ENCODE measurements around the gene BTBD6.

Gene BTBD6

GRCh38 chr14:105211758-105212089 lies 36.6 kb upstream of the BTBD6 start:
- no peak for DNase-seq

DNA sequence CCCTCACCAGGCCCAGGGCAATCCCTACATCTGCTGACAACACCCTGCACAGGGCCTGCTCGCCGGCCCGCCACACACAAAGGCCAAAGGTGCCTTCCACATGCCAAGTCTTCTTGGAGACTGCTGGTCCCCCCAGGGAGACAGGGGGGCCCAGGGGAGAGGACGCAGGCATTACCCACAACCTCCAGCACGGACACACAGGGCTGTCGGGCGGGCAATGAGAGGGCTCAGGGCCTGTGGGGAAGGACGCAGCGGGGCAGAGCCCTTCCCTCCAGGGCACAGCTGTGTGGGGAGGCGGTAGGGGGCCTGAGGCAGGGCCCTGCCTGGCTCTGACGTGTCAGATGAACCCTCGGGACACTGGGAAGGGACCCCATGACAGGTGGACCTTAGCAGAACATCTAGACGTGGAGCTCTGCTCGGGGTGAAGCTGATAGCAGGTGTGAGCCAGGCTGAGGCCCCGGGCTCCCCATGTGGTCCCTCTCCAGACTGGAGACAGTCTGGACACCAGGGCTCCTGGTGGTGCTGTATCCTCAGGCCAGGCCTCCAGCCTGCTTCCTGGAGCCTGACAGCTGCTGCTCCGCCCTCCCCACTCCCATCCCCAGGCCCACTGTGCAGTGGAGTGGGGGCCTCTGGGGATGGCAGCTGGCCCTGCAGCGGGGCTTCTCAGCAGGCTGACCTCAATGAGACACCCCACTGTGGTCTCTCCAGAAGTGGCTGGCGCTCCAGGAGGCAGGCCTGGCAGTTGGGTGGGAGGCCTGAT lies 35.6 kb upstream of the BTBD6 start:
- DNase-seq, result no peak

DNA sequence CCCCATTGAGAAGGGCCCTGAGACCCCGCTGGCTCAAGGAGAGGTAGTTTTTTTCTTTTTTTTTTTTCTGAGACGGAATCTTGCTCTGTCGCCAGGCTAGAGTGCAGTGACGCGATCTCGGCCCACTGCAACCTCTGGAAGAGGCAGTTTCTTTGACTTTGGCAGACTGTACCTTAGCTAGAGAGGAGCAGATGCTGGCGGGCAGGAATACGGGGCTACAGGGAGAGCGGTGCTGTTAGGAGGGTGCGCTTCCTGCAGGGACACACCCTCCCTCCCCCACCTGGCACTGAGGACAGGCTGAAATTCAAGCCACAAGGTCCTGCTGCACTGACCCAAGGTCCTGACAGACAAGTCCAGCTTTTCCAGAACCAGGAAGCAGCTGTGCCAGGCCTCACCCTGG lies 35.0 kb upstream of the BTBD6 start:
- no peak for DNase-seq

- DNase-seq, result no peak
These were observed 33.9 kb upstream of the BTBD6 start for GRCh38 chr14:105214324-105214915.

DNA sequence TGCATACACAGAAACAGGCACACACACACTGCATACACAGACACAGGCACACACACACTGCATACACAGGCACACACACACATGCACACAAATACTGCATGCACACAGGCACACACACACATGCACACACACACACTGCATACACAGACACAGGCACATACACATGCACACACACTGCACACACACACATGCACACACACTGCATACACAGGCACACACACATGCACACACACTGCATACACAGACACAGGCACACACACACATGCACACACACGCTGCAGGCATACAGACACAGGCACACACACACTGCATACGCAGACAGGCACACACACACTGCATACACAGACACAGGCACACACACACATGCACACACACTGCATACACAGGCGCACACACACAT lies 32.7 kb upstream of the BTBD6 start:
- DNase-seq, result no peak

DNA sequence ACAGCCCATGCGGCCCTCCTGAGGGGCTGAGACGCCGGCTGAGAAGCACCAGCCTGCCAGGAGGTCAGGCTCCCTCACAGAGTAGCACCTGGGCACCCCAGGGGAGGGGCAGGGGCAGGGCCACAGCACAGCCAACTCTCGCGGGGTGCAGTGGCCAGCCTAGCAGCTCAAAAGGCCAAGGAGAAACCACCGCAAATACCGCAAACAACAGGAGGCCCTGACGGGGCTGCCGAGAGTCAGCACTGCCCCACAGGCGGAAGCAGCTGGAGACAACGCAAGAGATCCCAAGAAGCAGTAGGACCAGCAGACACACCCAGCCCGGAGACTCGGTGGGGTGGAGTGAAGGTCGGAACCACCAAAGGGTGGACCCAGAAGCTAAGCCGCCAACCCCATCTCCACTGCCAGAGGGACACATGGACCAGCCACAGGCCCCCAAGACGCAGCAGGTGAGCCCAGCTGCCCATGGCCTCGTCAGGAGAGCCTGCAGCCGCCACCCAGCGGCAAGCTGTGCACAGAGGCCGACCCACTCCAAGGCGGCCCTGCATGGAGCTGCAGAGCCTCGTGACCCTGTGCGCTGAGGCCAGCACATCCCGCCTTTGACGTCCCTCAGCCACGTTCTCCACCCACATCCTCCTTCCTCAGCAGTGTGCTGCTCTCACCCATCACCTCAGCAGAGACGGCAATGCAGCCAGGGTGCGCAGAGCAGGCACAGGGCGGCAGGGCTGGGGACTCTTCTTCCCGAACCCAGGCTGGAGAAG lies 31.7 kb upstream of the BTBD6 start:
- no peak for DNase-seq

GRCh38 chr14:105217774-105218173 lies 30.6 kb upstream of the BTBD6 start:
- DNase-seq, result no peak

DNA sequence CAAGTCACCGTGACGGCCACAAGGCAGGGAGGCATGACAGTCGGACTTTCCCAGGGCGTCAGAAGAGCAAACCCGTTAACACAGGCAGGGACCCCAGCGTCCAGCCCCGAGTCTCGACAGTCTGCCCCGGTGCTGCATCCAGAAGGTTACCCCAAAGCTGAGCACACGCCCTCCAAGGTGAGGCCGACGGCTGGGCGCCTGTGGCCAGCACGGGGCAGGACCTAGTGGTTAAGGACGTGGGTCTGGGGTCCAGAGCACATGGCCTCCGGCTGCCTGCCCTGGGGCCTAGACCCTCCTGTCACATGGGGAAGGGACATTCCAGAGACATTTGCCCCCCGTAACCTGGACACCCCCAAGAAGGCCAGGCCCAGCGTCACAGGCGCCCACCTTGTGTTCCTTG lies 29.7 kb upstream of the BTBD6 start:
- DNase-seq, result no peak

DNA sequence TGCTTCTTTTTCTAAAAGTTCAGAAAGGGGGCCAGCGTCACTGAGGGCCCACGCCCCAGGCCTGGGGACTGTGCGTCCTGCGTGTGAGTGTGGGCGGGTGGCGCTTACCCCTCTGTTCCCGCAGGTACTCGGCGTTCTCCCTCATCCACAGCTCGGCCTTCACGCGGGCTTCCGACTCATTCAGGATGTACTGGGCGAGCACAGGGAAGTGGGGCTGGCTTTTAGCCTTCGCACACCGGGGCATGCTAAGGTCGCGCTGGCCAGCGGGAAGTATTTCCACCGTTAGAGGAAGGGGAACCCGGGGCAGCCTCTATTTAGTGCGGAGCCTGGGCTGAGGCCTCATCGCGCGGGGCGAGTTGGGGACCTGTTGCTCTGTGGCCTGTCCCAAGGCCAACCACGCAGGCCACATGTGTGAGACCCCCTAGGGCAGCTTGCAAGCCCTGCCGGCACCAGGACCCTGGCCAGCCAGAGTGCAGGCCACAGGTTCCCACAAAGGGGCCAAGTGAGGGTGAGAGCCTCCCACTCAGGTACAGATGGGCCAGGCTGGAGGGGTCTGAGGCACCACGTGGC lies 29.2 kb upstream of the BTBD6 start:
- no peak for DNase-seq

DNA sequence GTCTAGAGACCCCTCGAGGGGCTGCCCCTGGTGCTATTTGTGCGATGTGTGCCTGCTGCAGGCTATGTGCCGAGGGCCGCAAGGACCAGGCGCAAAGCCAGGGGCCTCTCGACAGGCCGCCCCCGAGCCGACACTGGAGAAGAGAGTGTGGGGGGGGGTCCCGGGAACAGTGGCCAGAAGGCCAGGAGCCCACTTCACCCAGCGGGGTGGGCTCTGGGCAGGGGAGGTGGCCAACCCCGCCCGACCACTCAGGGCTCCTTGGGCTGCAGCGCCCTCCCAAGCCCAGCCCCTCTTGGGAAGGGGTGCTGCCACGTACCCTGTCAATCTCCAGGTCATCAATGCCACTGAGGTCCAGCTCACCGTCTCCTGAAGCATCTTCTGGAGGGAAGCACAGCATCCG lies 28.6 kb upstream of the BTBD6 start:
- no peak for DNase-seq

GRCh38 chr14:105220699-105221597 lies 27.4 kb upstream of the BTBD6 start:
- DNase-seq, result no peak

DNA sequence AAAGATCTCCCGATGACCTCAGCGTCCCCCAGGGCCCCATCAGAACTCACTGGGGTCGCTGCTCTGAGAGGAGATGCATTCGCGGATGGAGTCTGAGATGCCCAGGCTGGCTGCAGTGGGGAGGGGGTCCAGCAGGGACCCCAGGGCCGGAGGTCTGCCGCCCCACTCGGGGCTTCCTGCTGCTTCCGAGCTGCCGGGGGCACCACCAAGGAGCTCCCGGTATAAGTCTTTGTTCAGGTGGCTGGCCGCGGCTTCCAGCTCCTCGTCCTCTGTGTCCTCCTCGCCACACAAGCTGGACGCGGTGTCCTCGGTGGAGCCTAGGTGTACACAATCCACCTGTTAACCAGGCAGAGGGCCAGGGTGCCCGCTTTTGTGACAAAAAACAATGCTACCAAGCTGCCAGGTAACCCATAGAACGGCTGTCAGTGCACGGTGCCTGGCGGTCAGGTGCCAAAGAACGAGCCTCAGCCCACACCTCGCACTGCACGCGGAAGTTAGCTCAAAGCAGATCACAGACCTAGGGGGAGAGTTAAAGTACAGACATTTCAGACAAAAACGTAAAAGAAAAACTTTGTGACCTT lies 26.6 kb upstream of the BTBD6 start:
- no peak for DNase-seq

DNA sequence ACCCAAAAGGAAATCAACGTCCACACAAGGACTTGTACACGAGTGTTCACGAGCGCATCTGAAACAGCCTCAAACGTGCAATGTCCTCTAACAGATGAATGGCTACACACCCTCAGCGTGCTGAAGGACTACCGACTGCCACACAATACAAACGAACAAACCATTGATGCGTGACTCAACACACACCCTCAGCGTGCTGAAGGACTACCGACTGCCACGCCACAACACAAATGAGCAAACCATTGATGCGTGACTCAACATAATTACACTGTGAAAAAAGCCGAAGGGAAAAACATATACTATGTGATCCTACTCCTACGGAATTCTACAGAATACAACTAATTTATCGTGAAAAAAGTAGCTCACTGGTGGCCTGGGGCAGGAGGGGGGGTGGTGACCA lies 25.1 kb upstream of the BTBD6 start:
- no peak for DNase-seq

- DNase-seq, result no peak
These were observed 24.4 kb upstream of the BTBD6 start for GRCh38 chr14:105223770-105224544.

DNA sequence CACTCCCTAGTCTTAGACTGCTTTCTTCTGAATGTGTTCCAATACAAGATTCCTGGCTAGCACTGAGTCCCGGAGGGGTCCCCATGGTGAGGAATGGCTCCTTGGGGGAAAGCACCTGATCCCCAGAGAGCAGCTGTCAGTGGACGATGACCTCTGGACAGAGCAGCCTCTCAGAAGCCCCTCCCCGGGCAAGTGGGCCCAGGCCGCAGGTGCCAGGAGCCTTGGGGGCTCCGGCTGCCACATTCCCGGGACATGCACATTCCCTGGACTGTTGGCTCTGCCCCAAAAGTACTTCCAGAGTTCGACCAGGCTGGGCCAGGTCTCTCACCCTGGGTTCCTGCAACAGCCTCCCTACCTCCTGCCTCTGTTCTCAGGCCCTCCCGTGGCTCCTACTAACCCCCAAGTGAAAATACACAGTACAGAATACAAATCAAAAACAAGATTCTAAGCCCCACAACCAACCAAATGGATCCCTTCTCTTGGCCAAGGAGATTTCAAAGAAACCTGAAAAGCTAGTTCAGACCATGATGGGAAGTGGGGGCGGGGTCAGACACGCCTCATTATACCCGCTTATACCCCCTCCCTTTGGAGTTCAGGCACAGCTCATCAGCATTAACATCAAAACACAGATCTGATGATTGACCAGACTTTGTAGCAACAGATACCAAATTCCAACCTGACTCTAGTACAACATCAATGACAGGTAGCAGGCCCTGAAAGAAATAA lies 23.3 kb upstream of the BTBD6 start:
- DNase-seq, result no peak

- no peak for DNase-seq
These were observed 22.1 kb upstream of the BTBD6 start for GRCh38 chr14:105226198-105226597.

DNA sequence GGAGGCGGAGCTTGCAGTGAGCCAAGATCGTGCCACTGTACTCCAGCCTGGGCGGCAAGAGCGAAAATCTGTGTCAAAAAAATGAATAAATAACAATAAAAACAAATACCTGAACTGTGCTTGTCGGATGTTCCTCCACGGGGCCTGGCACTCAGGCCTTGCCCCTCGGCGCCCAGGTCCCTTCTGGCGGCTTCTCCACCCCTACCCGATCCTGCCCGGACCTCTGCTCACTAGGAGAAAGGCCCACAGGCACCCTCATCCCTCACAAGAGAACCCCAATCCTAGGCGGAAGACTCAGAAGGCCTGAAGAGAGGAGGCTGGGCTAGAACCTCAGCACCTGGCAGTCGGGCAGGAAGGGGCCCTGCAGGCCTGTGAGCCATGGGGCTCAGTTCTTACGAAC lies 21.0 kb upstream of the BTBD6 start:
- no peak for DNase-seq

GRCh38 chr14:105228562-105228961 lies 19.8 kb upstream of the BTBD6 start:
- DNase-seq, result no peak

GRCh38 chr14:105229099-105229655 lies 19.2 kb upstream of the BTBD6 start:
- no peak for DNase-seq

GRCh38 chr14:105240811-105241576 lies 7.3 kb upstream of the BTBD6 start:
- no peak for DNase-seq

Measured in CD4-positive, alpha-beta T cell treated with Interleukin-17A for 1 hour (primary cell).